HepG2 (cell line): Measurements from ENCODE around the gene RPL18. TPM values are rescaled to one million over a fixed set of nuclear protein-coding genes. Genes with fewer than 3 reads are reported as not detected.

Experiments used
- ARID2 ChIP-seq: sonication (generic); formaldehyde crosslinking; IDR thresholded peaks from 2 replicates; pipeline ENCODE4 v1.8.1; 2022; ENCODE audit warnings: mild to moderate bottlenecking, missing genetic modification reagents, borderline replicate concordance
- EZH2 ChIP-seq: conservative IDR thresholded peaks from 2 replicates; pipeline ENCODE4 v1.6.1; 2012; ENCODE audit warnings: mild to moderate bottlenecking, low read depth, low read length, moderate library complexity
- GTF3A ChIP-seq: sonication (generic); formaldehyde crosslinking; conservative IDR thresholded peaks from 2 replicates; pipeline ENCODE4 v1.4.0; 2020; ENCODE audit warnings: mild to moderate bottlenecking, missing genetic modification reagents
- MATR3 ChIP-seq: sonication (generic); formaldehyde crosslinking; IDR thresholded peaks from 2 replicates; pipeline ENCODE4 v1.4.0; 2020; ENCODE audit warnings: missing genetic modification reagents
- NCOA2 ChIP-seq: sonication (generic); formaldehyde crosslinking; IDR thresholded peaks from 2 replicates; pipeline ENCODE4 v1.8.0; 2022; ENCODE audit warnings: inconsistent platforms
- PATZ1 ChIP-seq: sonication (generic); formaldehyde crosslinking; IDR thresholded peaks from 2 replicates; pipeline ENCODE4 v1.4.0; 2020; ENCODE audit warnings: missing genetic modification reagents
- PHF21A ChIP-seq: sonication (generic); formaldehyde crosslinking; IDR thresholded peaks from 2 replicates; pipeline ENCODE4 v1.5.0; 2020; ENCODE audit warnings: mild to moderate bottlenecking, missing genetic modification reagents
- SNAPC2 ChIP-seq: sonication (generic); formaldehyde crosslinking; IDR thresholded peaks from 2 replicates; pipeline ENCODE4 v1.8.1; 2022; ENCODE audit warnings: mild to moderate bottlenecking, missing genetic modification reagents
- SNRNP70 ChIP-seq: fragments of 200-400 bp; formaldehyde crosslinking; IDR thresholded peaks from 2 replicates; pipeline ENCODE4 v1.6.1; 2017; ENCODE audit warnings: mild to moderate bottlenecking, low read depth, low read length, moderate library complexity
- SRSF1 ChIP-seq: fragments of 200-400 bp; formaldehyde crosslinking; optimal IDR thresholded peaks from 2 replicates; pipeline ENCODE3; 2017; ENCODE audit warnings: mild to moderate bottlenecking, low read depth, low read length, moderate library complexity
- SRSF9 ChIP-seq: fragments of 200-400 bp; formaldehyde crosslinking; IDR thresholded peaks from 2 replicates; pipeline ENCODE4 v1.6.1; 2018; ENCODE audit warnings: borderline replicate concordance, mild to moderate bottlenecking, low read depth, low read length; ENCODE audit not compliant: insufficient read depth, poor library complexity, severe bottlenecking
- TEF ChIP-seq: sonication (generic); formaldehyde crosslinking; IDR thresholded peaks from 2 replicates; pipeline ENCODE4 v1.5.0; 2020; ENCODE audit warnings: missing genetic modification reagents
- THAP8 ChIP-seq: sonication (generic); formaldehyde crosslinking; IDR thresholded peaks from 2 replicates; pipeline ENCODE4 v1.5.1; 2020; ENCODE audit warnings: missing genetic modification reagents, mild to moderate bottlenecking, borderline replicate concordance
- ZBTB3 ChIP-seq: sonication (generic); formaldehyde crosslinking; IDR thresholded peaks from 2 replicates; pipeline ENCODE4 v1.4.0; 2020; ENCODE audit warnings: low read depth, mild to moderate bottlenecking, moderate library complexity, missing genetic modification reagents, borderline replicate concordance
- ZNF253 ChIP-seq: sonication (generic); formaldehyde crosslinking; IDR thresholded peaks from 2 replicates; pipeline ENCODE4 v1.8.0; 2022; ENCODE audit warnings: mild to moderate bottlenecking, missing genetic modification reagents, borderline replicate concordance
- ZNF3 ChIP-seq: IDR thresholded peaks from 2 replicates; pipeline ENCODE4 v1.7.0; 2017; ENCODE audit warnings: inconsistent platforms
- ZNF333 ChIP-seq: sonication (generic); formaldehyde crosslinking; IDR thresholded peaks from 2 replicates; pipeline ENCODE4 v1.4.0; 2020; ENCODE audit warnings: mild to moderate bottlenecking, missing genetic modification reagents, borderline replicate concordance
- ZNF761 ChIP-seq: sonication (generic); formaldehyde crosslinking; conservative IDR thresholded peaks from 2 replicates; pipeline ENCODE4 v1.4.0; 2020; ENCODE audit warnings: mild to moderate bottlenecking, missing genetic modification reagents
- polyA plus RNA-seq, 8 experiments: library from polyadenylated mRNA; depleted of rRNA in 3 of 8; stranded (reverse) in 7 of 8; unstranded in 1 of 8; fragments of >200 nt; fragmentation: Illumina TruSeq in 4 of 8; extraction: Trizol in 4 of 8; gene quantifications; 2 replicates each; pipeline versions ENCODE4 v1.2.1 to v1.2.3, GENCODE V29; 2011 to 2016; ENCODE audit warnings: low read depth in 4 of 8, missing spikeins in 1 of 8, mixed read lengths in 1 of 8; ENCODE audit not compliant: insufficient read depth in 1 of 8
- total RNA-seq, 5 experiments: library from RNA; depleted of rRNA; stranded (reverse); fragments of >200 nt; fragmentation: Illumina TruSeq; extraction: Trizol; gene quantifications; 2 replicates each; pipeline ENCODE4 v1.2.3, GENCODE V29; 2016; ENCODE audit warnings: low read depth in 1 of 5
- TF ChIP-seq, protein P1 (sequence below): sonication (generic); formaldehyde crosslinking; IDR thresholded peaks from 2 replicates; pipeline ENCODE4 v1.5.1; 2020; ENCODE audit warnings: mild to moderate bottlenecking, missing genetic modification reagents, moderate library complexity
- TF ChIP-seq, protein P2 (sequence below): sonication (generic); formaldehyde crosslinking; IDR thresholded peaks from 2 replicates; pipeline ENCODE4 v1.8.1; 2023; ENCODE audit warnings: mild to moderate bottlenecking, missing genetic modification reagents
- TF ChIP-seq, protein P3 (sequence below): sonication (generic); formaldehyde crosslinking; IDR thresholded peaks from 2 replicates; pipeline ENCODE4 v1.5.0; 2020; ENCODE audit warnings: mild to moderate bottlenecking, missing genetic modification reagents

Gene RPL18
- total and polyA plus RNA-seq, 2 of the 13 experiments (the other 11 are each of a cell fraction or from before 2014, with no cell fraction given) = 1,485 to 1,639 TPM

DNA sequence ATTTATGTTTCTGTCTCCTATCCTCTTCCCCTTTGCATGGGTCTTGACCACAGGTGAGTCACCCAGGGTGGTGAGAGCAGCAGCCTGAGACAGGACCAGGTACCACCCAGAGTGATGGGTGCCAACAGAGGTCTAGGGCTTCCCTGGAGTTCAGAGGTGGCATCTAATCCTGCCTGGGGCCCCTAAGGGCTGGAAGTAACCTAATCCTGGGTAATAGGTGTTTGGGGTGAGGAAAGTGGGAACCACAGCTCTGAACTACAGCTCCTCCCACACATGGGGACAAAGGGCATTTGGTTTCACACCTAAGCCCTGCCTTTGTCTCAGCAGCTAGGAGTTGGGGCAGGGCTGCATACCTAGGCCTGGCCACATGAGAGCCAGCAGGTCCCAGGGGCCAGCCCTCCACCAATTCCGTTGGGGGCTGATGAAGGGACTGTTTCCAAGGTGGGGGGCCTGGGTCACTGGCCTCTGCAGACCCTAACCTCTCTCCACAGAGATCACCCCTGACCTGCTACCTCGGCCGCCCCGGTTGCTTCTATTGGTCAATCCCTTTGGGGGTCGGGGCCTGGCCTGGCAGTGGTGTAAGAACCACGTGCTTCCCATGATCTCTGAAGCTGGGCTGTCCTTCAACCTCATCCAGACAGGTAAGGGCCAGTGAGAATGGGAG, 8.4 kb upstream of the RPL18 start (continued):
- TF ChIP-seq PATZ1 (CRISPR knock-in tag) (peak; percentile 28; the same call in 1 of the 2 replicates), SRSF9 (no peak), PHF21A (no peak), MATR3 (no peak), EZH2 (no peak), GTF3A (CRISPR knock-in tag) (no peak), ZNF333 (CRISPR knock-in tag) (no peak), ZNF761 (no peak), THAP8 (no peak), SNRNP70 (no peak), SRSF1 (no peak), TEF (CRISPR knock-in tag) (no peak), ZNF3 (CRISPR knock-in tag) (no peak), ZBTB3 (CRISPR knock-in tag) (no peak), ZNF253 (CRISPR knock-in tag) (0 out of 2 replicates have a peak, but pooled peaks have one; percentile 38), ARID2 (CRISPR knock-in tag) (no peak), NCOA2 (peak; percentile 45; the same call in 1 of the 2 replicates), SNAPC2 (CRISPR knock-in tag) (no peak)
- TF ChIP-seq, protein P1, sequence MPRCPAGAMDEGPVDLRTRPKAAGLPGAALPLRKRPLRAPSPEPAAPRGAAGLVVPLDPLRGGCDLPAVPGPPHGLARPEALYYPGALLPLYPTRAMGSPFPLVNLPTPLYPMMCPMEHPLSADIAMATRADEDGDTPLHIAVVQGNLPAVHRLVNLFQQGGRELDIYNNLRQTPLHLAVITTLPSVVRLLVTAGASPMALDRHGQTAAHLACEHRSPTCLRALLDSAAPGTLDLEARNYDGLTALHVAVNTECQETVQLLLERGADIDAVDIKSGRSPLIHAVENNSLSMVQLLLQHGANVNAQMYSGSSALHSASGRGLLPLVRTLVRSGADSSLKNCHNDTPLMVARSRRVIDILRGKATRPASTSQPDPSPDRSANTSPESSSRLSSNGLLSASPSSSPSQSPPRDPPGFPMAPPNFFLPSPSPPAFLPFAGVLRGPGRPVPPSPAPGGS (CRISPR knock-in tag) = no peak
- TF ChIP-seq, protein P2, sequence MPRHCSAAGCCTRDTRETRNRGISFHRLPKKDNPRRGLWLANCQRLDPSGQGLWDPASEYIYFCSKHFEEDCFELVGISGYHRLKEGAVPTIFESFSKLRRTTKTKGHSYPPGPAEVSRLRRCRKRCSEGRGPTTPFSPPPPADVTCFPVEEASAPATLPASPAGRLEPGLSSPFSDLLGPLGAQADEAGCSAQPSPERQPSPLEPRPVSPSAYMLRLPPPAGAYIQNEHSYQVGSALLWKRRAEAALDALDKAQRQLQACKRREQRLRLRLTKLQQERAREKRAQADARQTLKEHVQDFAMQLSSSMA (CRISPR knock-in tag) = no peak
- TF ChIP-seq, protein P3, sequence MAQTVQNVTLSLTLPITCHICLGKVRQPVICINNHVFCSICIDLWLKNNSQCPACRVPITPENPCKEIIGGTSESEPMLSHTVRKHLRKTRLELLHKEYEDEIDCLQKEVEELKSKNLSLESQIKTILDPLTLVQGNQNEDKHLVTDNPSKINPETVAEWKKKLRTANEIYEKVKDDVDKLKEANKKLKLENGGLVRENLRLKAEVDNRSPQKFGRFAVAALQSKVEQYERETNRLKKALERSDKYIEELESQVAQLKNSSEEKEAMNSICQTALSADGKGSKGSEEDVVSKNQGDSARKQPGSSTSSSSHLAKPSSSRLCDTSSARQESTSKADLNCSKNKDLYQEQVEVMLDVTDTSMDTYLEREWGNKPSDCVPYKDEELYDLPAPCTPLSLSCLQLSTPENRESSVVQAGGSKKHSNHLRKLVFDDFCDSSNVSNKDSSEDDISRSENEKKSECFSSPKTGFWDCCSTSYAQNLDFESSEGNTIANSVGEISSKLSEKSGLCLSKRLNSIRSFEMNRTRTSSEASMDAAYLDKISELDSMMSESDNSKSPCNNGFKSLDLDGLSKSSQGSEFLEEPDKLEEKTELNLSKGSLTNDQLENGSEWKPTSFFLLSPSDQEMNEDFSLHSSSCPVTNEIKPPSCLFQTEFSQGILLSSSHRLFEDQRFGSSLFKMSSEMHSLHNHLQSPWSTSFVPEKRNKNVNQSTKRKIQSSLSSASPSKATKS (CRISPR knock-in tag) = no peak
